Nephron (organoid): ENCODE results near the gene RPTOR.

ENCODE experiments used
- H3K27ac Mint-ChIP-seq, 3 experiments: 2 replicates each; pipeline ENCODE4 v1.8.0; 2020; ENCODE audit warnings: mixed read lengths in 3 of 3, mild to moderate bottlenecking in 2 of 3, moderate library complexity in 1 of 3
- H3K27me3 Mint-ChIP-seq: 2 replicates; pipeline ENCODE4 v1.8.0; 2021; ENCODE audit warnings: low read depth, mild to moderate bottlenecking, moderate library complexity, mixed read lengths
- H3K36me3 Mint-ChIP-seq: 2 replicates; pipeline ENCODE4 v1.8.0; 2020; ENCODE audit warnings: low read depth, mixed read lengths
- H3K4me1 Mint-ChIP-seq: 2 replicates; pipeline ENCODE4 v1.8.0; 2020; ENCODE audit warnings: mixed read lengths
- H3K4me3 Mint-ChIP-seq, 3 experiments: 2 replicates each; pipeline ENCODE4 v1.8.0; 2020; ENCODE audit warnings: mild to moderate bottlenecking in 3 of 3, mixed read lengths in 3 of 3, moderate library complexity in 2 of 3
- H3K9me3 Mint-ChIP-seq: 2 replicates; pipeline ENCODE4 v1.8.0; 2020; ENCODE audit warnings: mixed read lengths
- CTCF ChIP-seq, 3 experiments: fragments of 200-600 bp; sonication (generic); IDR thresholded peaks; one replicate each; pipeline ENCODE4 v1.5.0; 2021; ENCODE audit warnings: antibody characterized with exemption in 3 of 3; ENCODE audit not compliant: unreplicated experiment in 3 of 3

RPTOR gene

GRCh38 chr17:80704894-80705293 lies 160.3 kb downstream of the RPTOR start:
- peaks cover 12% of the 10 kb centered on the region for H3K4me1 Mint-ChIP-seq
- TF ChIP-seq CTCF (IDR thresholded peaks at IDR 0.05; ENCODE audit: unreplicated experiment in 3 of 3) = no peak
- no peaks in the 10 kb centered on the region for H3K9me3 Mint-ChIP-seq
- no peak overlapping the region for H3K4me3 Mint-ChIP-seq
- H3K27ac Mint-ChIP-seq = no peak overlapping the region
- H3K36me3 Mint-ChIP-seq = peaks cover 11% of the 10 kb centered on the region
- no peaks in the 10 kb centered on the region for H3K27me3 Mint-ChIP-seq

GRCh38 chr17:80705988-80706387 lies 161.3 kb downstream of the RPTOR start:
- no peak for TF ChIP-seq CTCF (IDR thresholded peaks at IDR 0.05; ENCODE audit: unreplicated experiment in 3 of 3)
- no peaks in the 10 kb centered on the region for H3K27me3 Mint-ChIP-seq
- H3K4me3 Mint-ChIP-seq = no peak overlapping the region
- peaks cover 16% of the 10 kb centered on the region for H3K36me3 Mint-ChIP-seq
- H3K9me3 Mint-ChIP-seq = no peaks in the 10 kb centered on the region
- peaks cover 12% of the 10 kb centered on the region for H3K4me1 Mint-ChIP-seq
- peak overlapping the region in 1 of 3 experiments; percentile 43 for H3K27ac Mint-ChIP-seq

GRCh38 chr17:80706463-80706867 lies 161.8 kb downstream of the RPTOR start:
- H3K9me3 Mint-ChIP-seq = no peaks in the 10 kb centered on the region
- peak overlapping the region in 1 of 3 experiments; percentile 43 for H3K27ac Mint-ChIP-seq
- no peaks in the 10 kb centered on the region for H3K27me3 Mint-ChIP-seq
- peaks cover 12% of the 10 kb centered on the region for H3K4me1 Mint-ChIP-seq
- H3K4me3 Mint-ChIP-seq = no peak overlapping the region
- H3K36me3 Mint-ChIP-seq = peaks cover 16% of the 10 kb centered on the region
- TF ChIP-seq CTCF (IDR thresholded peaks at IDR 0.05; ENCODE audit: unreplicated experiment in 3 of 3) = no peak

GRCh38 chr17:80708480-80708879 lies 163.8 kb downstream of the RPTOR start:
- Mint-ChIP-seq H3K9me3 (peaks cover 2% of the 10 kb centered on the region), H3K27me3 (no peaks in the 10 kb centered on the region), H3K36me3 (peaks cover 19% of the 10 kb centered on the region), H3K4me1 (no peaks in the 10 kb centered on the region), H3K27ac (no peak overlapping the region), H3K4me3 (no peak overlapping the region)
- no peak for TF ChIP-seq CTCF (IDR thresholded peaks at IDR 0.05; ENCODE audit: unreplicated experiment in 3 of 3)

GRCh38 chr17:80709090-80709695 lies 164.6 kb downstream of the RPTOR start:
- no peak overlapping the region for H3K27ac Mint-ChIP-seq
- H3K27me3 Mint-ChIP-seq = no peaks in the 10 kb centered on the region
- peaks cover 20% of the 10 kb centered on the region for H3K36me3 Mint-ChIP-seq
- H3K4me1 Mint-ChIP-seq = no peaks in the 10 kb centered on the region
- H3K9me3 Mint-ChIP-seq = peaks cover 3% of the 10 kb centered on the region
- TF ChIP-seq CTCF (IDR thresholded peaks at IDR 0.05; ENCODE audit: unreplicated experiment in 3 of 3) = no peak
- H3K4me3 Mint-ChIP-seq = no peak overlapping the region

- Mint-ChIP-seq H3K4me1 (no peaks in the 10 kb centered on the region), H3K36me3 (peaks cover 23% of the 10 kb centered on the region), H3K9me3 (peaks cover 9% of the 10 kb centered on the region), H3K4me3 (no peak overlapping the region), H3K27ac (no peak overlapping the region), H3K27me3 (no peaks in the 10 kb centered on the region)
- TF ChIP-seq CTCF (IDR thresholded peaks at IDR 0.05; ENCODE audit: unreplicated experiment in 3 of 3) = no peak
These were observed 166.2 kb downstream of the RPTOR start for GRCh38 chr17:80710714-80711302.
